ENCODE data around the gene RFTN1.

The RFTN1 gene

GRCh38 chr3:16485395-16485992, 28.0 kb downstream of the RFTN1 start:
- DNase-seq: no peak

GRCh38 chr3:16484984-16485383, 28.5 kb downstream of the RFTN1 start:
- DNase-seq: no peak

GRCh38 chr3:16484216-16484615, 29.3 kb downstream of the RFTN1 start:
- no peak for DNase-seq

- no peak for DNase-seq
Measured at GRCh38 chr3:16482770-16483531, 30.5 kb downstream of the RFTN1 start.

- DNase-seq: no peak
Measured at GRCh38 chr3:16482194-16482769, 31.2 kb downstream of the RFTN1 start.

GRCh38 chr3:16481546-16481897, 32.0 kb downstream of the RFTN1 start:
- DNase-seq: no peak

- DNase-seq: no peak
Measured at GRCh38 chr3:16480861-16481545, 32.5 kb downstream of the RFTN1 start.

- no peak for DNase-seq
Measured at GRCh38 chr3:16478516-16478915, 35.0 kb downstream of the RFTN1 start.

- DNase-seq: no peak
Measured at GRCh38 chr3:16477521-16477920, 36.0 kb downstream of the RFTN1 start.

GRCh38 chr3:16477056-16477455, 36.4 kb downstream of the RFTN1 start:
- DNase-seq: no peak

- DNase-seq: no peak
Measured at GRCh38 chr3:16476636-16477035, 36.9 kb downstream of the RFTN1 start.

- DNase-seq: no peak
Measured at GRCh38 chr3:16475766-16476165, 37.7 kb downstream of the RFTN1 start.

GRCh38 chr3:16474920-16475319, 38.6 kb downstream of the RFTN1 start:
- no peak for DNase-seq

- DNase-seq: no peak
Measured at GRCh38 chr3:16474216-16474615, 39.3 kb downstream of the RFTN1 start.

- DNase-seq: no peak
Measured at GRCh38 chr3:16472593-16472992, 40.9 kb downstream of the RFTN1 start.

- DNase-seq: no peak
Measured at GRCh38 chr3:16471897-16472296, 41.6 kb downstream of the RFTN1 start.

GRCh38 chr3:16470590-16470989, 42.9 kb downstream of the RFTN1 start:
- DNase-seq: no peak

GRCh38 chr3:16468336-16469098, 45.0 kb downstream of the RFTN1 start:
- no peak for DNase-seq

- DNase-seq: no peak
Measured at GRCh38 chr3:16468002-16468335, 45.5 kb downstream of the RFTN1 start.

GRCh38 chr3:16467393-16467792, 46.1 kb downstream of the RFTN1 start:
- DNase-seq: no peak

GRCh38 chr3:16466822-16467221, 46.7 kb downstream of the RFTN1 start:
- DNase-seq: no peak

- DNase-seq: no peak
Measured at GRCh38 chr3:16464511-16465148, 48.9 kb downstream of the RFTN1 start.

GRCh38 chr3:16463914-16464313, 49.6 kb downstream of the RFTN1 start:
- DNase-seq: no peak
